ENCODE results near the gene GALC.

Gene GALC

GRCh38 chr14:88005978-88006851 is 13.2 kb upstream of the GALC start:
- DNase-seq: no peak

DNA sequence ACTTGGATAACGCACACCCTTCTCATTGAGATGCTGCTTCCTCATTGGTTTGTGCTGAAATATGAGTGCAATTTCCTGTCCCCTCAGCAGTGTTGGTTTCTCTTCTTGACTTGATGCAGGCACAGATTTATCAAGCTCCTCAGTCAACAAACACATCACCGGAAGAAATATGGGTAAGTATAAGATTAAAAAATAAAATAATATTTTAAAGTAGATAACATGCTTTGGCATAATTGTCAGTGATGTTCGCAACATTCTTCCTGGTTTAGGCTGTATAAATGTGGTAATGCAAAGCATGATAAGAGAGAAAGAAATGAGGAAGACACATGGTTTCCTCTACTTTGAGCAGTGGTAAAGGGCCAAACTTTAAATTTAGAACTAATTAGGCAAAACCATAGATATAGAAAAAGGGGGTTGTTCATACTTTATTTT is 12.1 kb upstream of the GALC start, which contains the start of gene GPR65:
Gene GPR65 (plus strand): TSS at position 86 of the 432 bp plus-strand sequence. CDS start 5,713 bp downstream, outside the sequence.
- DNase-seq: no peak

DNA sequence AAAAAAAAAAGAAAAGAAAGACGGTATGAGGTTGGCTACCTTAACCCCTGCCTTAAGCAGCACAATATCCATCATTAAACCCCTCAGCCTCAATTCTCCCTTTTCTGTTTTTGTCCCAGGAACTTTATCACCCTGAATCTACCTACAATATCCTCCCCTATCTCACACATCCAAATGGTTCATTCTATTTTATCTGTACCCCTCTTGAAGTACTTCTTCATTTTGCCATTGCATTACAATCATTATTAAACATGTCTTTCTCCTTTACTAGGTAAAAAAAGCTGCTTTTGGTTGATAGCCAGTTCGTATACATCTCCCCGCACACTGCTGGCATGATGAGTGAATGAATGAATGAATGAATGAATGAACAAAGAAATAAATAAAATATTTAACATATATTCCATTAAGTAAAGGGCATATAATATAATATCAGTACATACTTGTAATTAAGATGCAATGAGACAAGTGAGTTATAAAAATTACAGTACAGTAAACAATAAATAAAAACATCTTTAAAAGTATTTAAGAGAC is 11.6 kb upstream of the GALC start:
- no peak for DNase-seq

DNA sequence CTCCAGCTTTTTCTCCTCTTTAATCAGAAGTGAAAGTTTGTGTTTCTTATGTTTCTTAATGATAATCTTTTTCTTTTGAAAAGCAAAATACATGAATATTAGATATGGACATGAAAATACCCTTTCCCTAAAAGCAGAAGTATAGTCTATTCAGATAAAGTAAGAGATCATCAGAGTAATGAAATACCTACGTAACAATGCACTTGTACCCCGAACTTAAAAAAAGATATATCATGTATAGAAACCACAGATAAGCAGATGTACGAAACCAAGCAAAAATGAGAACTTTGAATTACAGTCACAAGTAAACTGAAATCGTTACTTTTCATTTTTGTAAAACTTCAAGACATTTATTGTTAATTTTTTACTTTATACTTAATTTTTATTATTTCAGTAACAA is 10.4 kb upstream of the GALC start:
- no peak for DNase-seq

- no peak for DNase-seq
Observed at GRCh38 chr14:88002421-88003075, 9.6 kb upstream of the GALC start.

- no peak for DNase-seq
Observed at GRCh38 chr14:87999277-87999676, 6.3 kb upstream of the GALC start.

DNA sequence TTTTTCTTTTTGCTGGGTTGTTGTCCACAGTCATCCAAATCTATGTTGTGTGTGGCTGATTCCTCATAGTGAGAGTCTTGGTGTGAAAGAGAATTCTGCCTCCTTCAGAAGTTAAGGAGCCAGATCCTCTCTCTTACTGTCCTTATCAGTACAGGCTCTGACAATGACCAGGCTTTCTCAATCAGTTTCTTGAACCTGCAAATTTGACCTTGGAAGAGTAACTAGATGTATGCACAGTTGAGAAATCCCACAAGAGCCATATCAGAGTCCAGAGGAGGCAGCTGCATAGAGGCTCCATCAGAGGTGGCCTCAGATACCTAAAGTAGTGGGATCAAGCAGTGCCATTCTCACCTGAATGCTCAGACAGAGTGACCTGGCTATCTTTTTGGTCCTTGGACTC is 5.5 kb upstream of the GALC start:
- no peak for DNase-seq

GRCh38 chr14:87996291-87996592 is 3.3 kb upstream of the GALC start:
- no peak for DNase-seq

GRCh38 chr14:87995500-87996290 is 2.7 kb upstream of the GALC start:
- DNase-seq: no peak

- no peak for DNase-seq
Observed at GRCh38 chr14:87994974-87995373, 2.0 kb upstream of the GALC start.

GRCh38 chr14:87992346-87992717 is 650 bp downstream of the GALC start:
- no peak for DNase-seq

DNA sequence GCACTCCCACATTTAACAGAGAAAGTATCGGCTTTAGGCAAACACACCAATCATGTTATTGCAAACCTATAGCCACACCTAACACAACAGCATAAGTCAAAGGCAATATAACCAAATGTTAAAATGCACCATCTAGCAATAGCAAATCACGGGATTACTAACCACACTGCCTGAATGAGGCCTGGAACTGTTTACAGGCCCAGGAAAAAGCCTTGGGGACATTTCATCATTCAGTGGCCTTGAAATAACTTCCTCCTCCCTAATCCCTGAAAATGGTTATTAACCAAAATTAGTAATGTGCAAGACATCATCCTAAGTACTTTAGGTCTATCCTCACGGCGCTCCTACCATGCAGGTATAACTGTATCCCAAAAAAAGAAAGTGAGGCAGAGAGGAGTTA is 2.3 kb downstream of the GALC start:
- DNase-seq: no peak

DNA sequence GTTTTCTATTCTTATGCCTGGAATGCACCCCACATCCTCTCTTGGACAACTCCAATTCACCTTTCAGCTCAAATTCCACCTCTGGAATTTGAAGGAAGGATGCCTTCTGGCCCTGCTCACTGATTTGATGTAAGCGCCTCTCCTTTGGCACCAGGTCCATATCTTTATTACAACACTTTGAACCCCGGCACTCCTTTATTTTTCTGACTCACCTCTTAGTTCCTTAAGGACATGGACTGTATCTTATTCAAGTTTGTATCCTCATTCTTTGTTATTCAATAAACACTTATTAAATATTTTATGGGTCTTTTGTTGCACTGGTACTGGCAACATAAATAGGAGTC is 3.1 kb downstream of the GALC start:
- no peak for DNase-seq

GRCh38 chr14:87989221-87989955 is 3.6 kb downstream of the GALC start:
- DNase-seq: no peak

GRCh38 chr14:87979689-87980088 is 13.3 kb downstream of the GALC start:
- no peak for DNase-seq

DNA sequence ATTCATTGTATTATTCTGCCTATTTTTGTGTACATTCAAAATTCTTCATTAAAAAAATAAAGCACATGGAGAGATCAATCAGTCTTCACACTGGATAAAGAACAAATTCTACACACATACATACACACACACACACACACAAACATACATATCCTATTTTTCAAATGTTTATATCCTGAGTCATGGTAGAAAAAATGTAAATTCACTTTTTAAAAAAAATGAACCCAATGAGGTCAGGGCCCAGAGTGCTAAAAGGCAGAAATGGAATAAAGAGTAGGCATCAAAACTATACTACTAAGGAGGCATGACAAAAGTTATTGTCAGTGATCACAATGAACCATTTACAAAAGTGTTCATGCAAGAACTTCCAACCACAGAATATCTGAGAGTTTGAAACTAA is 17.3 kb downstream of the GALC start:
- no peak for DNase-seq

DNA sequence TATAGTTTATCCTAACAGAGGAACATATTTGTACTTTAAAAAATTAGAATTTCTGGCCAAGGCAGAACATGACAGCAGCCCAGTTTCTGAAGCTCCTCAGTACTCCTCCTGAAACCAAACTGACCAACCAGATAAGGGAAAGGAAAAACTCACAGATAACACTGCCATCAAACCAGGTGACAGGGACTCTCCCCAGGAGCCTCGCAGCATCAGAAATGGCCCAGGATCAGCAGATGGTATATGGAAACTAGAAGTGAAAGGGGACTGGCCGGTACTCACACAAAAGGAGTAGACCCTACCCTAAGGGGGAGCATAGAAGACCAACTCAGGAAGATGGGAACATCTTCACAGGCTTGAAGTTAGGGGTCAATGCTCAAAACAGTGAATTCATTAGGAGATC is 22.0 kb downstream of the GALC start:
- DNase-seq: no peak

DNA sequence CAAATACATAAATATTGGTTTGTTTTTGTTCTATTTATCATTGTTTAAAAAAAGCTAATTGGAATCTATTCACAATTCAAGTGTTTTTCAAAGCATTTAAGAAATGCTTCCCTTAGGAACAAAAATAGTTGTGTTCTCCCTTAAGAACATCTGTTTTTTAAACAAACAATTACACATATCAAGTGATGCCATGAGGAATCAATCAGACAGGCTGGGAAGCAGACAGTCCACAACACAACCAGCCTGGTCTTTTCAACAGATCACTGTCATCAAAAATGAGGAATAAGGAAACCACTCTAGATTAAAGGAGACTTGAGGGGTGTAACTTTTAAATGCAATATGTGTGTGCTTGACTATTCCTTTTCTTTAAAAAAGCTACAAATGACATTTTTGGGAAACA is 25.5 kb downstream of the GALC start:
- no peak for DNase-seq

DNA sequence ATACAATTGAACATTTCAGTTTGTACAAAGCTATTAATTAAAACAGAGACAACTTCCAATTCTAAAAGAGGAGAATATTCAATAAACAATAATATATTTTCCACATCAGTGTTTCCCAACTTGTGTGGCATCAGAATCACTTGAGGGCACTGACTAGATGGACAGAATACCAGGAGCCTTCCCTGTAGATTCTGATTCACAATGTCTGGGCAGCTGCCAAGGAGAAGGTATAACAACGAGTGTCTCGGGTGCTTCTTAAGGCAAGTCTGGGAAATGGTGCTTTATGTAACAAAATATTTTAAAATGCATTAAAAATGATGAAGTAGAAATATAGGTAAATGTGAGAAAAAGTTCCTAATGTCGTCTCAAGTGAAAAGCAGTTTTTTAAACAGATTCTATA is 26.2 kb downstream of the GALC start:
- DNase-seq: no peak

DNA sequence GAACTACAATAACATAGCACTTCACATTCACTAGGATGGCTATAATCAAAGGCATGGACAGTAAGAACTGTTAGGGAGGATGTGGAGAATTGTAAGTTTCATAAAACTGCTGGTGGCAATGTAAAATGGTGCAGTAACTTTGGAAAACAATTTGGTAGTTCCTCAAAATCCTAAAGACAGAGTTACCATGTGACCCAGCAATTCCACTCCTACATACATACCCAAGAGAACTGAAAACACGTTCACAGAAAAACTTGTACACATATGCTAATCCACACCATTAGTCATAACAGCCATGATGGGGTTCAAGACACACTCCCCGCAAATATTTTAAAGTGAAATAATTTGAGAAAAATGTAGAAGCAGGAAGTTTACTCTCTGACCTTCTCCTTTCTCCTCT is 31.7 kb downstream of the GALC start:
- no peak for DNase-seq

DNA sequence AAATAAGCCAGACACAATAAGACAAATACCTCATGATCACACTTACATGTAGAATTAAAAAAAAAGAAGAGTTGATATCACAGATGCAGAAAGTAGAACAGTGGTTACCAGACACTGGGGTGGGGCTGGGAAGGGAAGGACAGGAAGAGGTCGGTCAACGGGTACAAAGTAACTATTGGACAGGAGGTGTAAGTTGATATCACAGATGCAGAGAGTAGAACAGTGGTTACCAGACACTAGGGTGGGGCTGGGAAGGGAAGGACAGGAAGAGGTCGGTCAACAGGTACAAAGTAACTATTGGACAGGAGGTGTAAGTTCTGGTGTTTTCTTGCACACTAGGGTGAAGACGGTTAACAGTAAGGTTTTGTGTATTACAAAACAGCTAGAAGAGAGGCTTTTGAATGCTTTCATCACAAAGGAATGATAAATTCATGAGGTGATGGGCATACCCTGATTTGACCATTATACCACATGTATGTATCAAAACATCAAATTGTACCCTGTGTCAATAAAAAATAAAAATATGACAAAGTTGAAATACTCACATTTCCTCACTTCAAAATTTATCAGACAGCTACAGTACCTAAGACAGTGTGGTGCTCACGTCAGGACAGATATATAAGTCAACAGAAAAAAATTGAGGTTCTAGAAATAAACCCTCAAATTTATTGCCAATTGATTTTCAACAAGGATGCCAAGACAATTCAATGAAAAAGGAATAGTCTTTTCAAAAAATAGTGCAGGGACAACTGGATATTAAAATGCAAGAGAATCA is 32.8 kb downstream of the GALC start:
- no peak for DNase-seq

DNA sequence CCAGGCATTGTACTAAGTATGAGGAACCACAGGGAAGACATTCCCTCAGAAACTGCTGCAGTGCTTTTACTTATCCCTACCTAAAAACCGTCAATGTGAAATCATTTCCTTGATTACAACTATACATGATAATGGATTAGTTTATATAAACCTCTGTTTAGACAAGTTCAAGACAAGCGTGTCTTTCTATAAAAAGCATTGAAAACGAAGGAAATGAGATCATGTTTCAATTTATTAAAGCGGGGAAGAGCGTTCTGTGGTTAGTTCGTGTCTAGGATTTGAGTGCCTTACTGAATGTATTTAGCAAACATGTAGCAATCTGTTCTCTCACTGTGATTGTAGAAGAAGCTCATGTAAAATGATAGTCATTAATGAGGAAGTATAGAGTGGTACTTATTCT is 37.5 kb downstream of the GALC start:
- DNase-seq: no peak
